Cardiac fibroblast (primary cell): ENCODE measurements around the gene EEFSEC.

Source experiments
- DNase-seq, 2 donors: peaks; one replicate each; pipeline versions ENCODE4 v3.0.0 to v3.0.0-alpha.2; 2010; ENCODE audit warnings: low read depth in 2 of 2
- H3K4me3 ChIP-seq, 2 donors: replicated peaks in 1 of 2; 1 replicate in 1 of 2; 2 replicates in 1 of 2; pipeline ENCODE4 v1.5.1; 2011; ENCODE audit warnings: low read depth in 2 of 2, low read length in 2 of 2, mild to moderate bottlenecking in 2 of 2, moderate library complexity in 1 of 2
- TF ChIP-seq, protein P1 (sequence below): IDR thresholded peaks from one replicate; pipeline ENCODE4 v1.5.1; 2011; ENCODE audit warnings: low read depth, mild to moderate bottlenecking, low read length, inconsistent platforms

Gene EEFSEC

DNA sequence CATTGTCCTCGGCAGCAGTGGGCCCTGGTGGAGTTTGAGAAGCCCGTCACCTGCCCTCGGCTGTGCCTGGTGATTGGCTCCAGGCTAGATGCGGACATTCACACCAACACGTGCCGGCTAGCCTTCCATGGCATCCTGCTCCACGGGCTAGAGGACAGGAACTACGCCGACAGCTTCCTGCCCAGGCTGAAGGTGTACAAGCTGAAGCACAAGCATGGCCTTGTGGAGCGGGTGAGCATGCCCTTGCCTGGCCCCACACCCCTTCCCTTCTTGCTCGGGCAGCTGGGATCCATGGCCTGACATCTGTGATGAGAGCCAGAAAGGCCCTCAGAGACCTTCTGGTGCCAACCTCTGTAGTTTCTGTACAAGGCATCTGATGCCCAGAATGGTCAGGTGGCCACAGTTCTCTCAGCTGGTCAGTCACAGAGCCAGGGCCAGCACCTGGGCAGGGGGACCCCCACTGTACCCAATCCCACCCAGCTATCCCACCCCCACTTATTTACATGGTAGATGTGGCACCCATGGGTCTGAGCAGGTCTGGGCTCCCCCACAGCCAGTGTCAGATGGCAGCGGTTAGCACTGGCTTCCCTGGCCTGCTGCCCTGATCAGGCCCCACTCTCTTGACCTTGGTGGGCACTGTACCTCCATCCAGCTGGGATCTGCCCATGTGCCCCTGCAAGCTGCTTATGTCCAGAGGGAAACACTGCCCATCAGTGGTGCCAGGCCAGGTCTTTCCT, 188.5 kb downstream of the EEFSEC start:
- TF ChIP-seq, protein P1, sequence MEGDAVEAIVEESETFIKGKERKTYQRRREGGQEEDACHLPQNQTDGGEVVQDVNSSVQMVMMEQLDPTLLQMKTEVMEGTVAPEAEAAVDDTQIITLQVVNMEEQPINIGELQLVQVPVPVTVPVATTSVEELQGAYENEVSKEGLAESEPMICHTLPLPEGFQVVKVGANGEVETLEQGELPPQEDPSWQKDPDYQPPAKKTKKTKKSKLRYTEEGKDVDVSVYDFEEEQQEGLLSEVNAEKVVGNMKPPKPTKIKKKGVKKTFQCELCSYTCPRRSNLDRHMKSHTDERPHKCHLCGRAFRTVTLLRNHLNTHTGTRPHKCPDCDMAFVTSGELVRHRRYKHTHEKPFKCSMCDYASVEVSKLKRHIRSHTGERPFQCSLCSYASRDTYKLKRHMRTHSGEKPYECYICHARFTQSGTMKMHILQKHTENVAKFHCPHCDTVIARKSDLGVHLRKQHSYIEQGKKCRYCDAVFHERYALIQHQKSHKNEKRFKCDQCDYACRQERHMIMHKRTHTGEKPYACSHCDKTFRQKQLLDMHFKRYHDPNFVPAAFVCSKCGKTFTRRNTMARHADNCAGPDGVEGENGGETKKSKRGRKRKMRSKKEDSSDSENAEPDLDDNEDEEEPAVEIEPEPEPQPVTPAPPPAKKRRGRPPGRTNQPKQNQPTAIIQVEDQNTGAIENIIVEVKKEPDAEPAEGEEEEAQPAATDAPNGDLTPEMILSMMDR, result no peak
- H3K4me3 ChIP-seq, result no peak overlapping the region
- DNase-seq, result no peak

GRCh38 chr3:128342701-128343180, 189.5 kb downstream of the EEFSEC start:
- no peak for DNase-seq
- no peak overlapping the region for H3K4me3 ChIP-seq
- TF ChIP-seq, protein P1, result no peak

DNA sequence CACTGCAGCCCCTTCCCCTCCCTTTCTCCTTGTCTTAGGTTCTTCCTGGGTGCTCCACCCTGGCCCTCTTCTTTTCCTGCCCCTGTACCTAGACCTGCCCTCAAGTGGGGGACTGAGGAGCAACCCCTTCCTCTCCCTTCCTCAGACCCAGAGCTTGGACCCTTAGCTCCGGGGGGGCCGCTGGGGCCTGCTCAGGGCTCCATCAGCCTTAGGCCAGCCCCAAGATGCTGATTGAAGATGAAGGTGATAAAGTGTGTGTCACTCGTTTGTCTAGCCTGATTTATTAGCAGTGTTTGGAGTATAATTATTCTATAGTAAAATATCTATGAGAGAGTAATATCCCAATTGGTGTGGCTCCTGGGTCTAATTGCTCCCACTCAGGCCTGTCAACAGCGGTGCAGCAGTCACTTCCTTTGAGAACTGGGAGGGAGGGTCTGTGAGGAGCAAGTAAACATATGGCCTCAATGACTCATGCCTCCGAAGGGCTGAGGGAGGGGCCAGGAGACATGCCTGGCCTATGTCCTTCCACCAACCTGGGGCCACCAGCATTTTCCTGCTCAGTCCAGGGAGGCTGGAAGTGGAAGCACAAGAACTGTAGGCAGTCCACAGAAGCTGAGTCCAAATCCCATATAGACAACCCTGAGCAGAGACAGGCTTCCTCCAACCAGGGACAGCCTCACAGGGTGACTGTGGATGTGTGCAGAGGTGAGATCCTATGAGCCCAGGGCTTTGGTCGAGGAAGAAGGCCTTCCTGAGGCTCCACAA, 190.2 kb downstream of the EEFSEC start:
- no peak overlapping the region for H3K4me3 ChIP-seq
- peak; percentile 56 to 59 for DNase-seq
- TF ChIP-seq, protein P1, result no peak

GRCh38 chr3:128344052-128344735, 190.9 kb downstream of the EEFSEC start:
- DNase-seq, result no peak
- no peak overlapping the region for H3K4me3 ChIP-seq
- TF ChIP-seq, protein P1, result no peak

DNA sequence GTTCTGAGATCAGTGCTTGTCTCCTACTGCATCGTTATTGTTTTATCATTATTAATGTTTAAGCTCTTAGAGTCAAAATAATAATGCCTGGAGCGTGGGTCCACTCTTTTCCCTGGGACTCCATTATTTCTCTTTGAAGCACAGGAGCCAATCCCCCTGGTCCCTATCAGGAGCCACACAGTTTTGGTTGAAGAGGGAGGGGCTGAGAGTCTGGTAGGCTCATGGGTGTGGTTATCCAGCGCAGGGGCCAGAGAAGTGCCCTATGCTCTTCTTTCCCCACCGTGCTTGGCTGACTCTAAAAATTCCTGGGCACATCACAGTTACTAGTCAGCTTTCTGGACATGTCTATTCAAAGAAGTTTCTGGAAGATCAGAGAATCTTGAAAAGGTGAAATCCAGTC, 191.9 kb downstream of the EEFSEC start:
- H3K4me3 ChIP-seq, result no peak overlapping the region
- TF ChIP-seq, protein P1, result no peak
- no peak for DNase-seq

GRCh38 chr3:128346562-128346961, 193.3 kb downstream of the EEFSEC start:
- no peak for DNase-seq
- TF ChIP-seq, protein P1, result no peak

More at GRCh38 chr3:128346562-128346961, 193.3 kb downstream of the EEFSEC start:
- no peak overlapping the region for H3K4me3 ChIP-seq
